Testis (tissue), 3 donors: Measurements from ENCODE around the gene IFITM2. TPM values are rescaled to one million over a fixed set of nuclear protein-coding genes. Genes with fewer than 3 reads are reported as not detected.

Experiments used
- DNase-seq: peaks from one replicate; pipeline ENCODE4 v3.0.0-alpha.2; 2019
- H3K27ac ChIP-seq, 2 donors: fragments of 200-600 bp; sonication (generic); one replicate each; pipeline ENCODE4 v1.5.1; 2019
- H3K27me3 ChIP-seq: fragments of 200-600 bp; sonication (generic); one replicate; pipeline ENCODE4 v1.5.1; 2019
- H3K36me3 ChIP-seq: fragments of 200-600 bp; sonication (generic); one replicate; pipeline ENCODE4 v1.5.1; 2017; ENCODE audit warnings: low read depth; ENCODE audit errors: missing control alignments
- H3K4me1 ChIP-seq: fragments of 200-600 bp; sonication (generic); one replicate; pipeline ENCODE4 v1.5.1; 2019
- H3K4me3 ChIP-seq, 2 donors: fragments of 200-600 bp; sonication (generic); one replicate each; pipeline ENCODE4 v1.5.1; 2017 to 2019
- H3K9me3 ChIP-seq: fragments of 200-600 bp; sonication (generic); one replicate; pipeline ENCODE4 v1.5.1; 2017
- CTCF ChIP-seq, 3 experiments: fragments of 450-650 bp in 2 of 3; fragments of 200-600 bp in 1 of 3; sonication (generic) in 1 of 3; IDR thresholded peaks; one replicate each; pipeline ENCODE4 v1.5.1; 2016 to 2019; ENCODE audit warnings: antibody characterized with exemption in 3 of 3, mild to moderate bottlenecking in 2 of 3, moderate library complexity in 1 of 3
- POLR2A ChIP-seq: fragments of 450-650 bp; IDR thresholded peaks from one replicate; pipeline ENCODE4 v1.6.1; 2017; ENCODE audit warnings: antibody characterized with exemption, mild to moderate bottlenecking, moderate library complexity
- WGBS, 2 donors: methylation state at CpG; one replicate each; pipeline ENCODE4 v1.1.5; 2018; 5-methylcytosine and 5-hydroxymethylcytosine counted together
- intact Hi-C: fragments of 100-400 bp; cut with DNase I; formaldehyde crosslinking; loops from one replicate; pipeline ENCODE4 v1.15.1; 2023; ENCODE audit warnings: low total_unique reads
- polyA plus RNA-seq: library from polyadenylated mRNA; stranded (reverse); fragments of 350-450 nt; fragmentation: Illumina TruSeq; extraction: RNeasy Lipid Tissue Mini Kit (QIAGEN cat#74804); gene quantifications from one replicate; pipeline ENCODE4 v1.2.3, GENCODE V29; 2014; ENCODE audit warnings: low read depth, low replicate concordance; ENCODE audit not compliant: insufficient read depth
- total RNA-seq, 2 donors: library from RNA; depleted of rRNA; stranded (reverse); fragments of >200 nt; gene quantifications; one replicate each; pipeline ENCODE4 v1.2.3, GENCODE V29; 2016

IFITM2 gene
- total and polyA plus RNA-seq, 3 donors from 2014 or later, result 119 to 283 (median 169) TPM

GRCh38 chr11:288478-289397, 18.9 kb upstream of the IFITM2 start, which contains the start of gene PGGHG:
Gene PGGHG, plus strand, starts transcription at chr11:289126. Its CDS starts 691 bp downstream, at chr11:289817.
- peak; percentile 66 for DNase-seq
- intact Hi-C loops, result no loop called here

GRCh38 chr11:289398-289711, 18.3 kb upstream of the IFITM2 start:
- Histone ChIP-seq H3K27me3 (no peaks in the 10 kb centered on the region), H3K9me3 (no peaks in the 10 kb centered on the region), H3K27ac (peak overlapping the region in 1 of 2 donors; percentile 77), H3K4me1 (peaks cover 4% of the 10 kb centered on the region), H3K4me3 (peak overlapping the region; percentile 62 to 68), H3K36me3 (no peaks in the 10 kb centered on the region)
- intact Hi-C loops, result no loop called here
- 24 to 30% methylated on average over 4 to 7 of the region's 14 CpGs for WGBS, 2 donors
- no peak for DNase-seq
- TF ChIP-seq POLR2A, result no peak
- no peak for TF ChIP-seq CTCF (IDR thresholded peaks at IDR 0.05)

More at GRCh38 chr11:288478-289397, 18.9 kb upstream of the IFITM2 start, which contains the start of gene PGGHG:
- H3K36me3 ChIP-seq, result no peaks in the 10 kb centered on the region
- H3K4me1 ChIP-seq, result peaks cover 4% of the 10 kb centered on the region
- no peaks in the 10 kb centered on the region for H3K9me3 ChIP-seq
- peak within 1 kb of the TSS; percentile 62 to 68 for H3K4me3 ChIP-seq
- TF ChIP-seq CTCF (IDR thresholded peaks at IDR 0.05) (no peak), POLR2A (no peak)
- 0 to 2% methylated on average over 20 to 35 of the region's 112 CpGs for WGBS, 2 donors
- H3K27me3 ChIP-seq, result no peaks in the 10 kb centered on the region
- H3K27ac ChIP-seq, result peak within 1 kb of the TSS in 1 of 2 donors; percentile 77

GRCh38 chr11:289712-290620, 17.6 kb upstream of the IFITM2 start:
- peaks cover 6% of the 10 kb centered on the region for H3K4me1 ChIP-seq
- no peaks in the 10 kb centered on the region for H3K27me3 ChIP-seq
- intact Hi-C loops, result loop anchor here (10.0 kb wide), 1 partner anchor 65 kb away; no protein-coding TSS in a partner anchor
- TF ChIP-seq POLR2A (no peak), CTCF (IDR thresholded peaks at IDR 0.05) (no peak)
- H3K27ac ChIP-seq, result peak overlapping the region in 1 of 2 donors; percentile 77
- no peaks in the 10 kb centered on the region for H3K36me3 ChIP-seq
- 83% methylated on average over 20 to 46 of the region's 48 CpGs for whole genome bisulfite sequencing, 2 donors
- peak overlapping the region in 1 of 2 donors; percentile 68 for H3K4me3 ChIP-seq
- DNase-seq, result no peak
- no peaks in the 10 kb centered on the region for H3K9me3 ChIP-seq

GRCh38 chr11:290621-291231, 16.9 kb upstream of the IFITM2 start:
- Histone ChIP-seq H3K27ac (no peak overlapping the region), H3K4me3 (no peak overlapping the region), H3K36me3 (no peaks in the 10 kb centered on the region), H3K4me1 (peaks cover 10% of the 10 kb centered on the region), H3K9me3 (no peaks in the 10 kb centered on the region), H3K27me3 (no peaks in the 10 kb centered on the region)
- DNase-seq, result no peak
- 85 to 100% methylated on average over 3 to 13 of the region's 13 CpGs for WGBS, 2 donors
- TF ChIP-seq POLR2A (no peak), CTCF (IDR thresholded peaks at IDR 0.05) (no peak)
- intact Hi-C loops, result loop anchor here (10.0 kb wide), 1 partner anchor 64 kb away; no protein-coding TSS in a partner anchor
